Measurements from ENCODE around the gene CASKIN2.

DNA sequence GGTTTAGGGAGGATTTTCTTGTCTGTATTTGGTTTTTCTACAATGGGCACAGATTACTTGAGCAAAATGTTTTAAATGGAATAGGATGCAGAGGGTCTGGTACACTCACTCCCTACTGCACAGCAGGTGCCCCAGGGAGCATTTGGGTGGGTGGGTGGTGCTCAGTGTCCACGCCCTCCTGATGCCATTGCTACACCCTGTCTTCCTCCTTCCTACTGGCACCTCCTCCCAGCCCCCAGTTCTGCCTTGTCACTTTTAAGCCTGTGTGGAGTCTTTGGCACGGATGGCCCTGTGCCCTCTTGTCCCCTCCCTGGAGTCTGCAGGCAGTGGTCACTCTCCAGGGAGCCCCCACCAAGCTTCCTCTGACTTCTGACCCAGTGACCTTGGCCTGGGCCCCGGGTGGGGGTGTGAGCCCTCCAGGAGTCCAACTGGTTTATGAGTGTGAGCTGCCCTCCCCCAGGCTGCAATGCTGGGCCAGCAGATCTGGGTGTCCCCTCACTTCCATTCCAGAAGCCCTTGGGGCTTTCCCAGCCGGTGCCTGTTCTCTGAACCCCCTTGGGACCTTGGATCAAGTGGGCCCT, 25.7 kb upstream of the CASKIN2 start:
- TF ChIP-seq EZH2 (optimal IDR thresholded peaks at IDR 0.05; ENCODE audit: low read depth, low read length) (no peak), EZH2phosphoT487 (IDR thresholded peaks at IDR 0.05; ENCODE audit: low read length) (no peak)
- TF ChIP-seq, protein P1, sequence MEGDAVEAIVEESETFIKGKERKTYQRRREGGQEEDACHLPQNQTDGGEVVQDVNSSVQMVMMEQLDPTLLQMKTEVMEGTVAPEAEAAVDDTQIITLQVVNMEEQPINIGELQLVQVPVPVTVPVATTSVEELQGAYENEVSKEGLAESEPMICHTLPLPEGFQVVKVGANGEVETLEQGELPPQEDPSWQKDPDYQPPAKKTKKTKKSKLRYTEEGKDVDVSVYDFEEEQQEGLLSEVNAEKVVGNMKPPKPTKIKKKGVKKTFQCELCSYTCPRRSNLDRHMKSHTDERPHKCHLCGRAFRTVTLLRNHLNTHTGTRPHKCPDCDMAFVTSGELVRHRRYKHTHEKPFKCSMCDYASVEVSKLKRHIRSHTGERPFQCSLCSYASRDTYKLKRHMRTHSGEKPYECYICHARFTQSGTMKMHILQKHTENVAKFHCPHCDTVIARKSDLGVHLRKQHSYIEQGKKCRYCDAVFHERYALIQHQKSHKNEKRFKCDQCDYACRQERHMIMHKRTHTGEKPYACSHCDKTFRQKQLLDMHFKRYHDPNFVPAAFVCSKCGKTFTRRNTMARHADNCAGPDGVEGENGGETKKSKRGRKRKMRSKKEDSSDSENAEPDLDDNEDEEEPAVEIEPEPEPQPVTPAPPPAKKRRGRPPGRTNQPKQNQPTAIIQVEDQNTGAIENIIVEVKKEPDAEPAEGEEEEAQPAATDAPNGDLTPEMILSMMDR (IDR thresholded peaks at IDR 0.05; ENCODE audit: low read length) = no peak

Measured in MM.1S (cell line).